ENCODE data around the gene FSHR. TPM values are rescaled to one million over a fixed set of nuclear protein-coding genes. Genes with fewer than 3 reads are reported as not detected.

The FSHR gene
- total and polyA plus RNA-seq, 2 experiments from 2014 or later: not detected

DNA sequence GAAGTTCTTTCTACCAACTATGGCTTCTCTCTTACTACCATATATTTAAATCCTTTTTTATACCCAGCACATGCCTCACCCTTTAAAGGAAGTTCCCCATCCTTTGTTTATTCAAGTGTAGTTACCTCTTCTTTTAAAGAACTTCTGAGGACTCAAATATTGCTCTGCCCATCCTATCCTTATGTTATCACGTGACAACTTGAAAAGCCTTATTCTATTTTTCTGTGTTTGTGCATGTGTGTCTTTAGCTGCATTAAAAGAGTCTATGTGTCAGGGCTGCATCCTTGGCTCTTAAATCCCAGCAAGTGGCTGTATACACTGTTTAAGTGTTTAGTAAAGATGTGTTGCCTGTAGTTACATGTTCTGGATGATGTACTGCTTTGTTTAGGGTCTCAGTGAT lies 22.5 kb downstream of the FSHR start:
- DNase-seq: no peak
- no peak overlapping the region for H2AFZ ChIP-seq
- H3K4me1 ChIP-seq (ENCODE audit: insufficient read depth): no peaks in the 10 kb centered on the region
- H4K20me1 ChIP-seq (ENCODE audit: insufficient read depth): no peaks in the 10 kb centered on the region
- H3K36me3 ChIP-seq (ENCODE audit: low read depth): no peaks in the 10 kb centered on the region
- no peaks in the 10 kb centered on the region for H3K27me3 ChIP-seq (replicated peaks; ENCODE audit: insufficient read depth)
- H3F3A ChIP-seq (ENCODE audit: insufficient read depth): no peaks in the 10 kb centered on the region
- no peak overlapping the region for H3K4me3 ChIP-seq
- 0% methylated on average over 1 of the region's 1 CpG for WGBS, 2 experiments (ENCODE audit: low coverage in 1 of 2, low lambda C conversion rate in 2 of 2, missing lambda C conversion rate in 2 of 2)
- H3K9me3 ChIP-seq (ENCODE audit: low read depth): no peaks in the 10 kb centered on the region
- no peak for TF ChIP-seq EZH2 (IDR thresholded peaks at IDR 0.05; ENCODE audit: insufficient read depth, poor library complexity, severe bottlenecking)
- no peak for TF ChIP-seq EZH2phosphoT487 (IDR thresholded peaks at IDR 0.05; ENCODE audit: insufficient read depth, low read depth)
- no peak overlapping the region for H3K9ac ChIP-seq
- in situ Hi-C loops (cut with MboI): no loop called here
- H3K9me2 ChIP-seq (ENCODE audit: insufficient read depth): no peaks in the 10 kb centered on the region
- H3K27ac ChIP-seq: no peak overlapping the region
- no peak overlapping the region for H3K4me2 ChIP-seq (ENCODE audit: unreplicated experiment)
- H3K79me2 ChIP-seq (ENCODE audit: insufficient read depth): no peaks in the 10 kb centered on the region

DNA sequence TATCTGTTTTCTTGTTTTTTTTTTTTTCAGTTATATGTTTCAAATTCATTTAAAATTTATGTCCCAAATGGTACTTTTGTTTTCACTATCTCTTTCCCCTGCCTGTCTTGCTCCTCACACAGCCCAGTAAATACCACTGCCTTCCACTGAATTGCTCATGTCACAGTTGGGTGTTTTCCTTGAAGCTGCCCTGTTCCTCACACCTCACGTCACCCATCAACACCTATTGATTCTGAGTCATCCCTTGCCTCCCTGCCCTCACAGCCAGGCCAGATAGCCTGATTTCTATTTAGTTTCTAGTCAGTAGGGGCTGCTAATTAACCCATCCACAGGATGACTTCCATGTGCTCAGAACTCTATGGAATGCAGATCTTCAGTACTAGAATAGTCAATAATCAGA lies 25.3 kb downstream of the FSHR start:
- H3K27ac ChIP-seq: no peak overlapping the region
- H2AFZ ChIP-seq: no peak overlapping the region
- H3K4me2 ChIP-seq (ENCODE audit: unreplicated experiment): no peak overlapping the region
- no peaks in the 10 kb centered on the region for H3K27me3 ChIP-seq (replicated peaks; ENCODE audit: insufficient read depth)
- no peak overlapping the region for H3K9ac ChIP-seq
- DNase-seq: no peak
- H3K9me3 ChIP-seq (ENCODE audit: low read depth): no peaks in the 10 kb centered on the region
- H3K79me2 ChIP-seq (ENCODE audit: insufficient read depth): no peaks in the 10 kb centered on the region
- no peaks in the 10 kb centered on the region for H3K9me2 ChIP-seq (ENCODE audit: insufficient read depth)
- H3K36me3 ChIP-seq (ENCODE audit: low read depth): no peaks in the 10 kb centered on the region
- no peaks in the 10 kb centered on the region for H3K4me1 ChIP-seq (ENCODE audit: insufficient read depth)
- H3K4me3 ChIP-seq: no peak overlapping the region
- no peaks in the 10 kb centered on the region for H4K20me1 ChIP-seq (ENCODE audit: insufficient read depth)
- TF ChIP-seq EZH2phosphoT487 (IDR thresholded peaks at IDR 0.05; ENCODE audit: insufficient read depth, low read depth): no peak
- no peak for TF ChIP-seq EZH2 (IDR thresholded peaks at IDR 0.05; ENCODE audit: insufficient read depth, poor library complexity, severe bottlenecking)
- WGBS, 2 experiments (ENCODE audit: low coverage in 1 of 2, low lambda C conversion rate in 2 of 2, missing lambda C conversion rate in 2 of 2): 0 to 5% methylated on average over 1 of the region's 1 CpG
- in situ Hi-C loops (cut with MboI): no loop called here
- H3F3A ChIP-seq (ENCODE audit: insufficient read depth): no peaks in the 10 kb centered on the region

DNA sequence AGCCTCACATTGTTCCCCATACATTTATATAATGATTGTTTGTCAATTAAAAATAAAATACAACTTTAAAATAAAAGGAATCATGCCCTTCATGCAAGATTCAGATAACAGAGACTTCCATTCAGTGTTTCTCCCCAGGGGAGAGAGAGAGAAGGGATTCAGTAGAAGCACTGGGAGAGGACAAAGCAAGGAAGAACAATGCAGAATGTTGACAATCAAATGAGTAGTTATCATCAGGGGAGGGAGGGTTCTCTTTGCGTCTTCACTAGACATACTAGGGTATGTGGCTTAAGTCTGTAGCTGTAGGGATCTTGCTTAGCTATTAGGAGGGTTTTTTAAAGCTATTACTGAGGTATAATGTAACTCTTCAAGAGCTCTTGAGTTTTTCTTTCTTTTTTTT lies 30.7 kb downstream of the FSHR start:
- no peaks in the 10 kb centered on the region for H3K36me3 ChIP-seq (ENCODE audit: low read depth)
- H3K4me1 ChIP-seq (ENCODE audit: insufficient read depth): no peaks in the 10 kb centered on the region
- H3K4me3 ChIP-seq: no peak overlapping the region
- H3K9me3 ChIP-seq (ENCODE audit: low read depth): no peaks in the 10 kb centered on the region
- H3K27ac ChIP-seq: no peak overlapping the region
- H3K4me2 ChIP-seq (ENCODE audit: unreplicated experiment): no peak overlapping the region
- H4K20me1 ChIP-seq (ENCODE audit: insufficient read depth): no peaks in the 10 kb centered on the region
- no peaks in the 10 kb centered on the region for H3F3A ChIP-seq (ENCODE audit: insufficient read depth)
- H2AFZ ChIP-seq: no peak overlapping the region
- DNase-seq: no peak
- in situ Hi-C loops (cut with MboI): no loop called here
- H3K27me3 ChIP-seq (replicated peaks; ENCODE audit: insufficient read depth): no peaks in the 10 kb centered on the region
- H3K9ac ChIP-seq: no peak overlapping the region
- WGBS, 2 experiments (ENCODE audit: low coverage in 1 of 2, low lambda C conversion rate in 2 of 2, missing lambda C conversion rate in 2 of 2): 0% methylated on average over 1 of the region's 1 CpG
- H3K9me2 ChIP-seq (ENCODE audit: insufficient read depth): no peaks in the 10 kb centered on the region
- H3K79me2 ChIP-seq (ENCODE audit: insufficient read depth): no peaks in the 10 kb centered on the region
- no peak for TF ChIP-seq EZH2phosphoT487 (IDR thresholded peaks at IDR 0.05; ENCODE audit: insufficient read depth, low read depth)
- TF ChIP-seq EZH2 (IDR thresholded peaks at IDR 0.05; ENCODE audit: insufficient read depth, poor library complexity, severe bottlenecking): no peak

DNA sequence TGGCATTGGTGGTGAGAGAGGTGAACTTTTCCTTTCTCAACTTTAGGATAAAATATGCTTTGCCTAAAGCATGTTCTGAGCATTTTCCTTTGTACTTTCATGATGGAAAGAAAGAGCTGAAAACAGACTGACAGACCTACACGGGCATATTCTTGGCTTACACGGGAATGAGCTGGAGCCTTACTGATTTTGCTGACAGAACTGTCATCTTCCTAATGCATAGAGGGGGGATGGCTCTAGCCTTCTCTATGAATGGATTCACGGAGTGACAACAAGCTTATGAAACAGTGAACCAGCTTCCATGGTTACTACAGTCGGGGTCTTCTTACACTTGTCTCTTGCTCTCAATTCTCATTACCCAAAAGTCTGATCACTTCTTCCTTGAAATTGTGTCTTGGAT lies 32.2 kb downstream of the FSHR start:
- no peak overlapping the region for H3K4me2 ChIP-seq (ENCODE audit: unreplicated experiment)
- H3K36me3 ChIP-seq (ENCODE audit: low read depth): no peaks in the 10 kb centered on the region
- no peak for DNase-seq
- H3K27ac ChIP-seq: no peak overlapping the region
- H4K20me1 ChIP-seq (ENCODE audit: insufficient read depth): no peaks in the 10 kb centered on the region
- H3K79me2 ChIP-seq (ENCODE audit: insufficient read depth): no peaks in the 10 kb centered on the region
- H3K9ac ChIP-seq: no peak overlapping the region
- no peaks in the 10 kb centered on the region for H3K9me2 ChIP-seq (ENCODE audit: insufficient read depth)
- WGBS, 2 experiments (ENCODE audit: low coverage in 1 of 2, low lambda C conversion rate in 2 of 2, missing lambda C conversion rate in 2 of 2): 18 to 19% methylated on average over 4 of the region's 4 CpGs
- H3K27me3 ChIP-seq (replicated peaks; ENCODE audit: insufficient read depth): no peaks in the 10 kb centered on the region
- H3K4me3 ChIP-seq: no peak overlapping the region
- TF ChIP-seq EZH2phosphoT487 (IDR thresholded peaks at IDR 0.05; ENCODE audit: insufficient read depth, low read depth) (no peak), EZH2 (IDR thresholded peaks at IDR 0.05; ENCODE audit: insufficient read depth, poor library complexity, severe bottlenecking) (no peak)
- H3K4me1 ChIP-seq (ENCODE audit: insufficient read depth): no peaks in the 10 kb centered on the region
- H3F3A ChIP-seq (ENCODE audit: insufficient read depth): no peaks in the 10 kb centered on the region
- in situ Hi-C loops (cut with MboI): no loop called here
- no peak overlapping the region for H2AFZ ChIP-seq
- no peaks in the 10 kb centered on the region for H3K9me3 ChIP-seq (ENCODE audit: low read depth)

DNA sequence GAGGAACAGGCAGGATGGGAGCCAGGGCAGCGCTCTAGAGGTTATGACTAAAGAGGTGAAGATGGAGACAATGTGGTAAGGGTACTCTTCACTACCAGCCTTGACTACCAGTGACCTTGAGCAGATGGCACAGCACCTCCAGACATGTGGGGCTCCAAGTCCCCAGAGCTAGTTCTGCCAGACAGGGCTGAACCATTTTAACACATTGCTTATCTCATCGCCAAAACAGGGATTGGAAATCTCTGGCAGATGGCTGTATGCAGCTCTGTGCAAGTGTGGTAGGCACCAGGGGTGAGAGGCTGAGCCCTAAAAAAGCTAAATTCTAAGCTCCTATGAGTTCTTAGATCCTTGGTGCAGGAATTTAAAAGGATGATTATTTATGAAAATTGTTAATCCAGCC lies 41.3 kb downstream of the FSHR start:
- in situ Hi-C loops (cut with MboI): no loop called here
- Histone ChIP-seq H3K4me3 (no peak overlapping the region), H3F3A (ENCODE audit: insufficient read depth) (no peaks in the 10 kb centered on the region), H3K9me3 (ENCODE audit: low read depth) (no peaks in the 10 kb centered on the region), H3K36me3 (ENCODE audit: low read depth) (no peaks in the 10 kb centered on the region), H4K20me1 (ENCODE audit: insufficient read depth) (no peaks in the 10 kb centered on the region), H3K27me3 (replicated peaks; ENCODE audit: insufficient read depth) (no peaks in the 10 kb centered on the region), H3K9ac (no peak overlapping the region), H3K9me2 (ENCODE audit: insufficient read depth) (no peaks in the 10 kb centered on the region), H3K4me1 (ENCODE audit: insufficient read depth) (no peaks in the 10 kb centered on the region), H3K27ac (no peak overlapping the region), H3K4me2 (ENCODE audit: unreplicated experiment) (no peak overlapping the region), H3K79me2 (ENCODE audit: insufficient read depth) (no peaks in the 10 kb centered on the region), H2AFZ (no peak overlapping the region)
- no peak for DNase-seq
- 25 to 27% methylated on average over 2 of the region's 2 CpGs for WGBS, 2 experiments (ENCODE audit: low coverage in 1 of 2, low lambda C conversion rate in 2 of 2, missing lambda C conversion rate in 2 of 2)
- no peak for TF ChIP-seq EZH2phosphoT487 (IDR thresholded peaks at IDR 0.05; ENCODE audit: insufficient read depth, low read depth)
- TF ChIP-seq EZH2 (IDR thresholded peaks at IDR 0.05; ENCODE audit: insufficient read depth, poor library complexity, severe bottlenecking): no peak

Data from GM23248 (cell line).